ENCODE measurements around the gene ZNF775. TPM values are rescaled to one million over a fixed set of nuclear protein-coding genes. Genes with fewer than 3 reads are reported as not detected.

ZNF775 gene
- total and polyA plus RNA-seq, 2 of the 13 experiments (the other 11 are each of a cell fraction or from before 2014, with no cell fraction given), result 3.1 to 3.2 TPM

DNA sequence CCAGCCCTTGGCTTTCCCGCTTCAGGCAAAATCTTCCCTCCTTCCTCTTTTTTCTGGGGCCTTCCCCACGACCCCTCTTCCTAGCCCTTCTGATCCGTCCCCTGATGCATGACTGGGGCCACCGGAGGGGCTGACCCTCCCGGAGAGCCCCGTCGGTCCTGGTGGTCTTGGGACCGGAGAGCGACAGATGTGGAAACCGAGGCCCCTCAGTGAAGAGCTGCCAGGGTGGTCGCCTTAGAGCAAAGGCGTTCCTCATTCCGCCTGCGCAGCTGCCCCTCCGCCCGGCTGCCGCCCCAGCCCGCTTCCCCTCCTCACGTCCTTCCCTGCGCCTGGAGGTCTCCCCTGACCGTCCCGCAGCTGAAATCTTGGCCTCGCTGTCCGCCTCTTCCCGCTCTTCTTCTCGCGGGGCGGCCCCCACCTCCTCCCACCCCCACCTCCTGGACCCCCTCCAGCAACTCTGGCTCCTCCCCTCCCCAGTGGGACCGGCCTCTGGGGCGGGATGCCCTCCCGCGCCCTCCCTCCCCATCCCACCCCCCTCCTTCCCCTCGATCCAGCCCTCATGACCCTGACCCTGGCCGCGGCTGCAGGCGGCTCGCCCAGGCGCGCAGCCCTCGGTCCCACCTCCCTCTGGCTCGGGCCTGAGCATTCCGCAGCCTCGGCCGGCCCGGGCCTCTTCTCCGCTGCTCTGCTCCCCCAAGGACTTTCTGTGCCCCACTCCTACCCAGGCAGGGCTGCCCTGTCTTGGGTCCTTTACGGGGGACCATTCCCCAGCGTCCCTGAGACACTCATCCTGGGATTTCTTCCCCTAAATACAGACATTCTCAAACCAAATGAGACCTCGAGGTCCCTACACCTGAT lies 37.6 kb upstream of the ZNF775 start, which contains the start of gene RARRES2 (continued):
- TF ChIP-seq EZH2 (conservative IDR thresholded peaks at IDR 0.05; ENCODE audit: low read depth, low read length), result no peak
- no peak for TF ChIP-seq ZNF143 (CRISPR knock-in tag; IDR thresholded peaks at IDR 0.05)
- TF ChIP-seq CREM (IDR thresholded peaks at IDR 0.05), result no peak
- TF ChIP-seq CREM (CRISPR knock-in tag; IDR thresholded peaks at IDR 0.05), result no peak
- no peak for TF ChIP-seq ZEB1 (IDR thresholded peaks at IDR 0.05; ENCODE audit: insufficient replicate concordance, low read depth)
- no peak for TF ChIP-seq PRDM4 (CRISPR knock-in tag; IDR thresholded peaks at IDR 0.05; ENCODE audit: borderline replicate concordance)
- TF ChIP-seq HOXA9 (CRISPR knock-in tag; IDR thresholded peaks at IDR 0.05; ENCODE audit: borderline replicate concordance), result no peak
- no peak for TF ChIP-seq AKAP8 (CRISPR knock-in tag; IDR thresholded peaks at IDR 0.05)
- no peak for TF ChIP-seq NFYB (CRISPR knock-in tag; IDR thresholded peaks at IDR 0.05)
- TF ChIP-seq ZNF878 (CRISPR knock-in tag; IDR thresholded peaks at IDR 0.05), result no peak
- no peak for TF ChIP-seq CSRNP1 (CRISPR knock-in tag; IDR thresholded peaks at IDR 0.05)
- no peak for TF ChIP-seq ZSCAN9 (CRISPR knock-in tag; IDR thresholded peaks at IDR 0.05; ENCODE audit: borderline replicate concordance)
- TF ChIP-seq ISL2 (CRISPR knock-in tag; IDR thresholded peaks at IDR 0.05), result 0 out of 2 replicates have a peak, but pooled peaks have one; percentile 11
- TF ChIP-seq PHB2 (IDR thresholded peaks at IDR 0.05; ENCODE audit: partially characterized antibody), result no peak
- no peak for TF ChIP-seq RAD51 (IDR thresholded peaks at IDR 0.05; ENCODE audit: borderline replicate concordance)
- no peak for TF ChIP-seq ZBTB37 (CRISPR knock-in tag; IDR thresholded peaks at IDR 0.05)
- TF ChIP-seq SNAI1 (CRISPR knock-in tag; IDR thresholded peaks at IDR 0.05; ENCODE audit: borderline replicate concordance), result no peak
- no peak for TF ChIP-seq IRF1 (CRISPR knock-in tag; IDR thresholded peaks at IDR 0.05; ENCODE audit: low read depth)
- no peak for TF ChIP-seq LCORL (IDR thresholded peaks at IDR 0.05)
- no peak for TF ChIP-seq LCORL (CRISPR knock-in tag; IDR thresholded peaks at IDR 0.05)
- no peak for TF ChIP-seq ZNF44 (CRISPR knock-in tag; IDR thresholded peaks at IDR 0.05)
- no peak for TF ChIP-seq ZNF883 (CRISPR knock-in tag; IDR thresholded peaks at IDR 0.05; ENCODE audit: not compliant biosample characterization)
